ENCODE results near the gene CDCA8.
"Not testable (repeated sequence)": the region's sequence is repeated elsewhere in the genome, so short reads cannot be mapped to it uniquely, and the experiment has no call there.

Gene CDCA8

DNA sequence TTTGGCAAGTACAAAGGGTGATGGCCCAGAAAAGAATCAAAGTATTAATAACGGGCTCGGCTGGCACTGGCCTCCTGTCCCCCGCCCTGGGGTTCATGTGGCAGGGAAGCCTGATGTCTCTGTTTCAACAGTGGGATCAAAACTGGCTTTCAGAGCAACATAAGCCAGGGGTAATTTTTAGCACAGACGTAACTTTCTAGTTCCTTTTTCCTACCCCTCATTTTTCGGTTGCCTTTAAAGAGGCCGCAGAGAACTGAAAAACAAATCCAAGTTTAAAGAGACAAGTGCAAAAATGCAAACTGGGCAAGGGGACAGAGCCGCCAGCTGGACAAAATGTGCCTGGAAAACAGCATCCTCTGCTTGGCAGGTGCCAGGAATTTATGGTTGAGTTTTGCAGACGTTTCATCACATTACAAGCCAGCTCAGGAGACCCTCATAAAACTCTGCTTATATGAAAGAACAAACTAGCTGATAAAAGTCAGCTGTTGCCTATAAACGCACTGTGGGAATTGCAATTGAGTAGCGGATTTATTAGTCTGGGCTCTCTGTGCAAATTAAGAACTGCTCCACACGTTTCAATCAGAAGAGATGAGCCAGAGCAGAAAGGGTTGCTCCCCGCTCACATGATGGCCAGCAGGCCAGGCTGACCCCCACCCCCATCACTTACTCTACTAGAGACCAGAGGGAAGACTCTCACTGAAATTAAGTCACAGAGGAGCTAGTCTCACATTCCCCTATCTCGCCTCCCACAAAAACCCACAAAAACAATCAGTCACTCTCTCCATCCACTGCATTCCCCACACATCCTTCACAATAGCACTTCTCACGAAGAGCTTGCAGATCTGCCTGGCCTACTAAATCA is 15.8 kb upstream of the CDCA8 start:
- no peak for DNase-seq

DNA sequence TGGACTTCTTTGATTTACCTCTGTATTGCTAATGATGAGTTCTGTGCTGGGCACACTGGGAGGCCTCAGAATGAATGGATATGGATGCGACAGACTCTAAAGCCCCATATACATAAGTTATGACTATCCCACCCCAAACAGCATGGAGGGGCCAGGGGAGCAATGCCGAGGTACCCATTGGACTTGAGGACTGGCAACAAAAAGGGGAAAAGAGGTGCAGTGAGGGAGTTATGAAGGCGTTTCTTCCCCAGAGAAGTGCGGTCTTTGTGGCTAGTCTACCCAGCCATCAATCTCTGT is 15.2 kb upstream of the CDCA8 start:
- no peak for DNase-seq

DNA sequence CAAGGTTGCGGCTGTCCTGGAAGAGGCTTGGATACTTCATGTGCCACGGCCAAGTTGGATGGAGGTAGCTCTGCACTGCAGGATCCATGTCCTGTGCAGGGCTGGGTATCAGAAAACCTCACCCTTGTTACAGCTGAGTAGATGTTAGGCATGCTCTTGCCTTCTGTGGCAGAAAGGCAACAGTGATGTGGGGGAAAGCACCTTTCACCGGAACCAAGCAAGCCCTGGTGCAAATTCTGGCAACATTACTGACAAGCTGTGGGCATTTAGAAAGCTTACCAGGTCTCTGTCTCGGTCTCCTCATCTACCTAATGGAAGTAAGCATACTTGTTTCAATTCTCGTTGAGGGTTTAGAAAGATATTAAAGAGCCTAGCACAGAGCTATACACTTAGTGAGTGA is 14.5 kb upstream of the CDCA8 start:
- DNase-seq = no peak

DNA sequence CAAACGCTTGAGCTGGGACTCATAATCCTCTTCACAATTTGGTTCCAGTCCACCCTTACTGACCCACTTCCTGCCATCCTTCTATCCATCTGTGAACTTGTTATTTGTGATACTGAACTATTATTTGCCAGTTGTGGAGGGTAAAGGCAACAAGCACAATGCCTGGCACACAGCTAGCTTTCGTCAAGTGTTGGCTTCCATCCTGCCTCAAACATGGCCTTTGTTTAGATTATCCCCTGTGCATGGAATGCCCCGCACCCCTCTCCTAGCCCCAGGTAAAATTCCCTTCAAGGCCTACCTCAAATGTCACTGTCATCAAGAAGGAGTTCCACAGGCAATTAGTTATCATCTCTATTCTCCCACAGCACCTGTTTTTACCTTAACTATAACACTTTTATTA is 11.4 kb upstream of the CDCA8 start:
- DNase-seq = no peak

GRCh38 chr1:37682334-37682987 is 9.9 kb upstream of the CDCA8 start:
- peak; percentile 87 for DNase-seq

GRCh38 chr1:37684182-37684581 is 8.1 kb upstream of the CDCA8 start:
- not testable (repeated sequence) for DNase-seq

- DNase-seq = no peak
Observed at GRCh38 chr1:37685722-37686121, 6.6 kb upstream of the CDCA8 start.

DNA sequence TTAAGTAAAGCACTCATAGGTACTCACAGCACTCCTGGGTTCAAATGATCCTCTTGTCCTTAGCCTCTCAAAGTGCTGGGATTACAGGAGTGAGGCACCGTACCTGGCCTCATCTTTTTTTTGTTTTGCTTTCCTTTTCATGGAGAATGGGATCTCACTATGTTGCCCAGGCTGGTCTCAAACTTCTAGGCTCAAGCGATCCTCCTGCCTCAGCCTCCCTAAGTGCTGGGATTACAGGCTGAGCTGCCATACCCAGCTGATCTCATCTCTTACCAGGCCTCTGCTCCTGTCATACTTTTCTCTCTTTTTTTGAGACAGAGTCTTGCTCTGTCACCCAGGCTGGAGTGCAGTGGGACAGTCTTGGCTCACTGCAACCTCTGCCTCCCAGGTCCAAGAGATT is 4.6 kb upstream of the CDCA8 start:
- DNase-seq = not testable (repeated sequence)

- no peak for DNase-seq
Observed at GRCh38 chr1:37688926-37689325, 3.4 kb upstream of the CDCA8 start.

- peak; percentile 62 for DNase-seq
Observed at GRCh38 chr1:37691497-37692077, 729 bp upstream of the CDCA8 start.

DNA sequence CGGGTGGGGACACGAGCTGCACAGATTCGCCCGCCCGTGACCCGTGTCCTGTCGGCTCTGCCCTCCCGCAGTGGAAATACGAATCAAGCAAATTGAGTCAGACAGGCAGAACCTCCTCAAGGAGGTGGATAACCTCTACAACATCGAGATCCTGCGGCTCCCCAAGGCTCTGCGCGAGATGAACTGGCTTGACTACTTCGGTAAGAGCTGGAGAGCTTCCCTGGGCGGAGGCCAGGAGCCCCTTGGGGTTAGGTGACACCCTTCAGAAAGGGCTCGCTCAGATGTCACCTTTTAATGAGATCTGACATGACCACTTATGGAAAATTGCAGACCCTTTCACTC is 489 bp downstream of the CDCA8 start:
- peak; percentile 28 for DNase-seq

GRCh38 chr1:37697090-37697489 is 4.8 kb downstream of the CDCA8 start:
- DNase-seq = no peak

- no peak for DNase-seq
Observed at GRCh38 chr1:37697737-37698136, 5.4 kb downstream of the CDCA8 start.

- no peak for DNase-seq
Observed at GRCh38 chr1:37699147-37699546, 6.8 kb downstream of the CDCA8 start.

DNA sequence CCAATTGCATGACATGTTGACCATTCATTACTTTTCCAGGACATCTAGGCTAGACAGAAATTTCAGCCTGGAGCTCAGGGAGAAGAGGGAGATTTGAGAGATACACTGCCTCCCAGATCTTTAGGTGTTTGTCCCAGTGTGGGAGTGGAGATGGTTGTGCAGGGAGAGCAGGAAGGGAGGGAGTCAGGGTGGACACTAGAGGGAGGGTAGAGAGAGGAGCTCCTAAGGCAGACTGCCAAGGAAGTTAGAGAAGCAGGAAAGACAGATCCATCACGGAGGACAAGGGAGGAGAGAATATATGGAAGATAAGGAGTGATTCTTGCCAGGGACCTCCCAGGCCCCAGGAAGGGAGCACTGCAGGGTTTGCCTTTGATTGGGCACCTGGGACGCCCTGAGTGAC is 8.7 kb downstream of the CDCA8 start:
- no peak for DNase-seq

DNA sequence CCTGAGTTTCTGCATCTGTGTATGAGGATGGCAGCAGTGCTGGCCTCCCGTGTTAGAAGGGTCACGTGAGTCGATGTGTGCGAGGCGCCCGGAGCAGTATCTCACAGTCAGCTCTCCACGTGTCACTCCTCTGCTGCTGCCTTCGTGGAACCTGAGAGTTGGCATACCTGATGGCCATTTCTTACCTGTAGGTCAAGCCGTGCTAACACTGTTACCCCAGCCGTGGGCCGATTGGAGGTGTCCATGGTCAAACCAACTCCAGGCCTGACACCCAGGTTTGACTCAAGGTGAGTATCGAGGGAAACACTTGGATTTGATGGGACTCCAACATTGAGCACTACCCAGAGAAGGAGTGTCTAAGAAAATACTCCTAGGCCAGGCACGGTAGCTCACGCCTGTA is 10.7 kb downstream of the CDCA8 start:
- DNase-seq = no peak

- DNase-seq = no peak
Observed at GRCh38 chr1:37704966-37705365, 12.7 kb downstream of the CDCA8 start.

DNA sequence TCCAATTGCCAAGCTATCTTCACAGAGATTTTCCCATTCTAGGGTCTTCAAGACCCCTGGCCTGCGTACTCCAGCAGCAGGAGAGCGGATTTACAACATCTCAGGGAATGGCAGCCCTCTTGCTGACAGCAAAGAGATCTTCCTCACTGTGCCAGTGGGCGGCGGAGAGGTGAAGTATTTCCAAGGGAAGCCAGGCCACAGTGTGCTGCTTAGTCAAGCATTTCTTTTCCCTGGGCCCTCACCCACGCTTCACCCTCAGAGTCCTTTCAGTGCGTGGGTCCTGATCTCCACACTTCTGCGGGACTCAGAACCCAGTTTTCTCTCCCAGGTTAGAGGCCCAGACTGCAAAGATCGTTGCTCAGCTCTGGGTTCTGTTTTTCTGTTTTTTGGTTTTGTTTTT is 13.1 kb downstream of the CDCA8 start:
- no peak for DNase-seq

DNA sequence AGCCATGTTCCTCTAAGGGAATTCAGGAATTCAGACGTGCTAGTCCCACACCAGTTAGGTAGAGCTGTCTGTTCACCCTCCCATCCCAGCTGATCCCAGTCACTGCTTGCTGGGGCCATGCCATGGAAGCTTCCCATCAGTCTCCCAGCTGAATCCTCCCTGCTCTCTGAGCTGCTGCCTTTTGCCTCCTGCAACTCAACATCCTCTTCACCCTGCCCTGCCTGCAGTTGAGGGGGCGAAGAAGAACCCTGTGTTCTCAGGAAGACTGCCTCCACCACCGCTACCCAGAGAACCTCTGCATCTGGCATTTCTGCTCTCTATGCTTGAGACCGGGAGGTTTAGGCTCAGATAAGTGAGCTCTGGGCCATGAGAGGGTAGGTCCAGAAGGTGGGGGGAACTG is 16.2 kb downstream of the CDCA8 start:
- DNase-seq = no peak

DNA sequence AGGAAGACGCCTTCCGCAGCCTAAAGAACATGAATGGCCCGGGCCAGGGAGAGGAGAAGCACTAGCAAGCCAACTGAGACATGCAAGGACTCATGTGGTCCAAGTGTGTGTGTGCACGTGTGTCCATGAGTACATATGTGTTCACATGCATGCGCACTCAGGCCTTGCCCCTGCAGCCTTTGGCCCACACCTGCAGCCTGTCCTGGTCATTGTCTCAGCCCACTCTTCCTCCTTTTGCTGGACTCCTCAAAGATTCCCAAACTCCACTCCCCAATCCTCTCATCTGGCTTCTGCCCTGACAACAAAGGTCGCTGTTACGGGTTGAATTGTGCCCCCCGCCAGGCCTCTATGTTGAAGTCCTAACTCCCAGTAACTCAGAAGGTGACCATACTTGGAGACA is 21.9 kb downstream of the CDCA8 start:
- no peak for DNase-seq

DNA sequence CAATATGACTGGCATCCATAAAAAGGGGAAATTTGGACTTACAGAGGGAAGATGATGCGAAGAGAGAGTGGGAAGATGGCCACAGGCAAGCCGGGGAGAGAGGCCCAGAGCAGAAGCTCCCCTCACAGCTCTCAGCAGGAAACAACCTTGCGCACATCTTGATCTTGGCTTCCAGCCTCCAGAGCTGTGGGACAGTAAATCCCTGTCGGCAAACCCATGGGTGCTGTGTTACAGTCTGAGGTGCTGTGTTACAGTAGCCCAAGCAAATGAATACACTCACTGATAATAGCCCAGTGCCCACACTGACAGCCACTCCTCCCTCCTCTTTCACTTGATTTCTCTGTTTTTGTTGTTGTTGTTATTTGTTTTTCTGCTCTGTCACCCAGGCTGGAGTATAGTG is 22.4 kb downstream of the CDCA8 start:
- DNase-seq = no peak

DNA sequence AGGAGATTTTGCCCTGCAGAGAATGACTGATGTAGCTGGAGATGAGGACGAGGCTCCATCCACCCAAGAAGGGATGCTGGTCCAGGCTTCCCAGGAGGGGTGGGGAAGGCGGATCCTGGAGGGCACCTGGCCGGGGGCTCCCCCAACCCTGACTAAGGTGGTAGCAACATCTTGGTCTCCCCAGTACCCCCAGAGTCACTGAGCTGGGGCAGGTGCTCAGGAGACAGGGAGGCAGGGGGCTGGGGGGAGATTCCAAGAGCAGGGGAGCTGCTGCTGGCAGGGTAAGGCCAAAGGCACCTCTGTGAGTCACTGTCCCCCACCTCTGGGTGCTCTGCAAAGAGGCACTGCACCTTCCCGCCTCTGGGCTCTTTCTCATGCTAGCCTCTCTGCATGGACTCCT is 24.0 kb downstream of the CDCA8 start:
- no peak for DNase-seq

- no peak for DNase-seq
Observed at GRCh38 chr1:37717631-37718030, 25.3 kb downstream of the CDCA8 start.

DNA sequence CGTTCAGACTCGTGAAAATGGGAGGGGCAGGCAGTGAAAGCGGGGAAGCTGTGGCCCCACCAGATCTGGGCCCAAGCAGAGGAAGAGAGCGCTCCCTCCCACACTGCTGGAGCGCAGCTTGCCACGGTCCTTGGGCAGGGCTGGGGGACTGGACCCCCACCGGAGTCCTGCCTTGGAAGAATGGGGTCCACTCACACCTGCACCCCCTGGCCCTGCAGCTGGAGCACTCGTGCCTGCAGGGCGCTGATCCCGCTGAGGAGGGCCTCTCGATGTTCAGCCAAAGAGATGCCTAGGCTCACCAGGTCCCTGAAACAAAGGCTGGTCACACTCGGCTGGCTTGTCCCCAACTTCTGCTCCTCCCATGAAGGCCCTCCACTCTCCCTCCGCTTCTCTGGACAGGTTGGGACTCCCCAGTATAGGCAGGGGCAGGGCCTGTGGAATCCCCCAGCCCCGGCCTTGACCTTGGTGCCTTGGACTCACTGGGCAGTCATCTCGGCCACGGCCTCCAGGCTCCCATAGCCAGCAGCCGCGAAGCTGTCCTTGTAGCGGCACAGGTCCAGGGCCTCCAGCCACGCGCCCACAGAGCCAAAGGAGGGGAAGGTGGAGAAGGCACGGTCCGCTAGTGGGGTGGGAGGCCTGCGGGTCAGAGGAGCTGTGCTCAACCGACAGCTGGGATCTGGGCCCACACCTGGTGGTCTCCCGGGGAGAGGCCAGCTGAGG is 26.0 kb downstream of the CDCA8 start:
- no peak for DNase-seq

Measured in hematopoietic multipotent progenitor cell treated with erythropoietin and hydrocortisone succinate and interleukin-3 and kit ligand, for 6 days (in vitro differentiated cells).